Measurements from ENCODE around the gene FBLN2.

GRCh38 chr3:13588993-13589392, 40.1 kb downstream of the FBLN2 start:
- TF ChIP-seq CTCF (IDR thresholded peaks at IDR 0.05) (no peak), POLR2A (IDR thresholded peaks at IDR 0.05) (no peak), POLR2AphosphoS5 (IDR thresholded peaks at IDR 0.05; ENCODE audit: insufficient read depth in 1 of 2, low read depth in 1 of 2) (no peak)

Data from vagina (tissue), 2 donors.